Hypothalamus (tissue), 51 donors: Measurements from ENCODE around the gene LLGL1.
"Not testable (repeated sequence)": the region's sequence is repeated elsewhere in the genome, so short reads cannot be mapped to it uniquely, and the experiment has no call there.

ENCODE experiments used
- DNase-seq, 51 donors: peaks; one replicate each; lab custom pipeline; 2025; lab: John Stamatoyannopoulos, UW

The LLGL1 gene

GRCh38 chr17:18191967-18192366 is 33.5 kb upstream of the LLGL1 start:
- peak in 1 of 51 donors; percentile 7 for DNase-seq

- DNase-seq = no peak
Measured at GRCh38 chr17:18194394-18194793, 31.0 kb upstream of the LLGL1 start.

GRCh38 chr17:18194804-18195203 is 30.6 kb upstream of the LLGL1 start:
- DNase-seq = no peak

- peak in 1 of 51 donors; percentile 41 for DNase-seq
Measured at GRCh38 chr17:18195246-18195645, 30.2 kb upstream of the LLGL1 start.

GRCh38 chr17:18197535-18198194 is 27.8 kb upstream of the LLGL1 start:
- no peak for DNase-seq

- no peak for DNase-seq
Measured at GRCh38 chr17:18198530-18198929, 26.9 kb upstream of the LLGL1 start.

GRCh38 chr17:18201108-18201507 is 24.3 kb upstream of the LLGL1 start:
- no peak for DNase-seq

- no peak for DNase-seq
Measured at GRCh38 chr17:18203308-18203707, 22.1 kb upstream of the LLGL1 start.

- DNase-seq = no peak
Measured at GRCh38 chr17:18205861-18206260, 19.6 kb upstream of the LLGL1 start.

- no peak for DNase-seq
Measured at GRCh38 chr17:18206962-18207361, 18.5 kb upstream of the LLGL1 start.

- no peak for DNase-seq
Measured at GRCh38 chr17:18208092-18208491, 17.3 kb upstream of the LLGL1 start.

- DNase-seq = no peak
Measured at GRCh38 chr17:18213666-18214270, 11.7 kb upstream of the LLGL1 start.

GRCh38 chr17:18216906-18217305 is 8.5 kb upstream of the LLGL1 start:
- DNase-seq = not testable (repeated sequence)

GRCh38 chr17:18217412-18218015 is 7.9 kb upstream of the LLGL1 start:
- DNase-seq = peak in 40 of 51 donors; percentile 7 to 85 (median 60)

- DNase-seq = no peak
Measured at GRCh38 chr17:18218756-18219415, 6.5 kb upstream of the LLGL1 start.

GRCh38 chr17:18224053-18224386 is 1.4 kb upstream of the LLGL1 start:
- no peak for DNase-seq

GRCh38 chr17:18224387-18225120 is 881 bp upstream of the LLGL1 start:
- DNase-seq = no peak

- DNase-seq = peak in 15 of 51 donors; percentile 43 to 75 (median 64)
Measured at GRCh38 chr17:18225642-18226283, 328 bp downstream of the LLGL1 start.

GRCh38 chr17:18226284-18226945 is 980 bp downstream of the LLGL1 start:
- DNase-seq = peak in 1 of 51 donors; percentile 59

GRCh38 chr17:18227635-18228034 is 2.2 kb downstream of the LLGL1 start:
- DNase-seq = no peak
